ENCODE measurements around the gene KANSL1. TPM values are rescaled to one million over a fixed set of nuclear protein-coding genes. Genes with fewer than 3 reads are reported as not detected.

The KANSL1 gene
- total RNA-seq, 2 experiments from 2014 or later, result 54.4 to 55.3 TPM

DNA sequence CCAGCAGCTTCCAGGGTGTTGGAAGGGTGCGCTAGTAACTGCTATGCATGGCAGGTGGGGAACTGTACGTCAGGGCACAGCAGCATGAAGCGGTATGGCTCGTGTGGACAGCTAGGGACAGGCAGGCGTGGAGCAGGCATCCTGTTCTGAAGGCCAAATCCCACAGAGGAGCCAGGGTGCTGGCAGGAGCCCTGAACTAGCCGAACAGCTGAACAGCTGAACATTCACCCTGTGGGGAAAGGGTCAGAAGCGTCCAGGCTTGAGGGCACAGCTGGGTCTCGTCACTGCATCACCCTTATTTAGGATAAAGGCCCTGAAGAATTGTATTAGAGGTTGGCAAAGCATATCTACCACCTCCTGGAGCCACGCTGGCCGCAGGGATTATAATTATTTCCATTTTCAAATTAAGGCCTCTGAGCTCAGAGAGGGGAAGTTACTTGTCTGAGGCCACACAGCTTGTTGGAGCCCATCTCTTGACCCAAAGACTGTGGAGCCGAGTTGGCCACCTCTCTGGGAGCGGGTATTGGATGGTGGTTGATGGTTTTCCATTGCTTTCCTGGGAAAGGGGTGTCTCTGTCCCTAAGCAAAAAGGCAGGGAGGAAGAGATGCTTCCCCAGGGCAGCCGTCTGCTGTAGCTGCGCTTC, 197.5 kb downstream of the KANSL1 start:
- Mint-ChIP-seq H3K4me1 (ENCODE audit: low read depth) (no peaks in the 10 kb centered on the region), H3K4me3 (no peak overlapping the region), H3K27ac (no peak overlapping the region), H3K27me3 (no peaks in the 10 kb centered on the region), H3K9me3 (no peaks in the 10 kb centered on the region), H3K36me3 (ENCODE audit: low read depth) (no peaks in the 10 kb centered on the region)
- CTCF ChIA-PET, result no interaction called here
- no peak for DNase-seq
- ATAC-seq, result no peak
- intact Hi-C loops (cut with micrococcal nuclease), result no loop called here
- POLR2A ChIA-PET, result interaction anchor here (0.5 kb wide), 1 partner anchor 61 kb away, joined by 3 read pairs; no protein-coding TSS in a partner anchor
- no peak for TF ChIP-seq CTCF (IDR thresholded peaks at IDR 0.05)

GRCh38 chr17:45994987-45995386, 198.2 kb downstream of the KANSL1 start:
- ATAC-seq (no peak), DNase-seq (no peak)
- ChIA-PET CTCF (no interaction called here), POLR2A (interaction anchor here (0.5 kb wide), 1 partner anchor 61 kb away, joined by 3 read pairs; no protein-coding TSS in a partner anchor)
- H3K27me3 Mint-ChIP-seq, result no peaks in the 10 kb centered on the region
- no peak overlapping the region for H3K27ac Mint-ChIP-seq
- no peaks in the 10 kb centered on the region for H3K9me3 Mint-ChIP-seq
- no peak for TF ChIP-seq CTCF (IDR thresholded peaks at IDR 0.05)
- H3K36me3 Mint-ChIP-seq (ENCODE audit: low read depth), result no peaks in the 10 kb centered on the region
- no peak overlapping the region for H3K4me3 Mint-ChIP-seq
- intact Hi-C loops (cut with micrococcal nuclease), result no loop called here
- H3K4me1 Mint-ChIP-seq (ENCODE audit: low read depth), result no peaks in the 10 kb centered on the region

DNA sequence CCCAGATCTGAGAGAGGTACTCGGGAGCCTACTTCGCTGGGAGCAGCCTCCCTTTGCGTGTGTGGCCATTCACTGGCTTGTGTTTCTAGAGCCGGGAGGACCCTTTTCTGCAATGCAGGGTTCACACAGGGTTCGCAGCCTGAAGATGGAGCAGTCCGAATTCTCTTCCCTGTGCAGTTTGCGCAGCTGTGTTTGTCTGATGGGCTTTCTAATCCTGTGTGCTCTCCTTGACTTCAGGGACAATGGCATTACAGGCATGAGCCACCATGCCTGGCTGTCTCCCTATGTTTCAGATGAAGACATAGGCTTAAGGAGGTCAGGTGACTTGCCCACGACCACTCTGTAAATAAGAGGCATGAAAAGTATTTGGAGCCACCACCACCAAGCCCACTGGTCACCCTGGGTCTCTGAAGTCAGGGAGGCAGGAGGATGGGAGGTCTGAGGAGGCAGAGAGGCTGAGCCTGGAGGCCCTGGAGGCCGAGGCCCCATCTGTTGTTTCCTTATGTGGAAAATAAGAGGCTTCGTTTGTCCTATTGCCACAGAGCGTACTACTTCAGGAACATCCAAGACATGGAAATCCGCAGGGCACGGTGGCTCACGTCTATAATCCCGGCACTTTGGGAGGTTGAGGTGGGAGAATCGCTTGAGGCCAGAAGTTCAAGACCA, 199.1 kb downstream of the KANSL1 start:
- H3K36me3 Mint-ChIP-seq (ENCODE audit: low read depth), result no peaks in the 10 kb centered on the region
- ATAC-seq (no peak), DNase-seq (no peak)
- H3K27ac Mint-ChIP-seq, result no peak overlapping the region
- intact Hi-C loops (cut with micrococcal nuclease), result no loop called here
- H3K27me3 Mint-ChIP-seq, result no peaks in the 10 kb centered on the region
- no peak overlapping the region for H3K4me3 Mint-ChIP-seq
- ChIA-PET POLR2A (interaction anchor here (1.0 kb wide), 1 partner anchor 11 kb away, joined by 3 read pairs; no protein-coding TSS in a partner anchor), CTCF (no interaction called here)
- TF ChIP-seq CTCF (IDR thresholded peaks at IDR 0.05), result no peak
- no peaks in the 10 kb centered on the region for H3K9me3 Mint-ChIP-seq
- no peaks in the 10 kb centered on the region for H3K4me1 Mint-ChIP-seq (ENCODE audit: low read depth)

DNA sequence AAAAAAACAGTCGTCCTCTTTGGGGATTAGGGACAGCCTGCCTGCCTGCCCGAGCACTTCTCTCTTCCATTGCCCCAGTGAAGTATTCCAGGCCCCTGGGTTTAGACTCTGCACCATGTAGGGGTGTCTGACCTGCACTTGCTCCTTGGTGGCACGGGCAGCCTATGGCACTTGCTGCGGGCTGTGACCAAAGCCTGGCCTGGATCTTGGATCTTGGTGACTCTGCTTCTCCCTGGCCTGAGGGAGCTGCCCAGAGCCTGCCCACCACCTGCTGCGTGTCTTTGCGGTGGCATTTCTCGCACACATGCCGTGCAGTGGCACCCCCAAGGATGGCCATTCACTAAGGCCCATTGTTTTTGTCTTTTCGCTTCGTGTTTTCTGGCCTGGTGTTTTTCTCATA, 200.3 kb downstream of the KANSL1 start:
- Mint-ChIP-seq H3K9me3 (no peaks in the 10 kb centered on the region), H3K36me3 (ENCODE audit: low read depth) (no peaks in the 10 kb centered on the region), H3K27ac (no peak overlapping the region), H3K4me1 (ENCODE audit: low read depth) (no peaks in the 10 kb centered on the region), H3K4me3 (no peak overlapping the region), H3K27me3 (no peaks in the 10 kb centered on the region)
- intact Hi-C loops (cut with micrococcal nuclease), result no loop called here
- no peak for TF ChIP-seq CTCF (IDR thresholded peaks at IDR 0.05)
- CTCF ChIA-PET, result no interaction called here
- ATAC-seq (no peak), DNase-seq (no peak)
- POLR2A ChIA-PET, result interaction anchor here (1.0 kb wide), 1 partner anchor 12 kb away, joined by 3 read pairs; no protein-coding TSS in a partner anchor

GRCh38 chr17:45992175-45992574, 201.1 kb downstream of the KANSL1 start:
- no peak overlapping the region for H3K27ac Mint-ChIP-seq
- intact Hi-C loops (cut with micrococcal nuclease), result no loop called here
- no peak for DNase-seq
- no peaks in the 10 kb centered on the region for H3K9me3 Mint-ChIP-seq
- no peak for ATAC-seq
- H3K27me3 Mint-ChIP-seq, result no peaks in the 10 kb centered on the region
- ChIA-PET POLR2A (no interaction called here), CTCF (interaction anchor here (2.6 kb wide), 1 partner anchor 10 kb away, joined by 9 read pairs; no protein-coding TSS in a partner anchor)
- H3K4me1 Mint-ChIP-seq (ENCODE audit: low read depth), result no peaks in the 10 kb centered on the region
- no peaks in the 10 kb centered on the region for H3K36me3 Mint-ChIP-seq (ENCODE audit: low read depth)
- TF ChIP-seq CTCF (IDR thresholded peaks at IDR 0.05), result no peak
- H3K4me3 Mint-ChIP-seq, result no peak overlapping the region
